ENCODE measurements around the gene PARP15.

PARP15 gene

DNA sequence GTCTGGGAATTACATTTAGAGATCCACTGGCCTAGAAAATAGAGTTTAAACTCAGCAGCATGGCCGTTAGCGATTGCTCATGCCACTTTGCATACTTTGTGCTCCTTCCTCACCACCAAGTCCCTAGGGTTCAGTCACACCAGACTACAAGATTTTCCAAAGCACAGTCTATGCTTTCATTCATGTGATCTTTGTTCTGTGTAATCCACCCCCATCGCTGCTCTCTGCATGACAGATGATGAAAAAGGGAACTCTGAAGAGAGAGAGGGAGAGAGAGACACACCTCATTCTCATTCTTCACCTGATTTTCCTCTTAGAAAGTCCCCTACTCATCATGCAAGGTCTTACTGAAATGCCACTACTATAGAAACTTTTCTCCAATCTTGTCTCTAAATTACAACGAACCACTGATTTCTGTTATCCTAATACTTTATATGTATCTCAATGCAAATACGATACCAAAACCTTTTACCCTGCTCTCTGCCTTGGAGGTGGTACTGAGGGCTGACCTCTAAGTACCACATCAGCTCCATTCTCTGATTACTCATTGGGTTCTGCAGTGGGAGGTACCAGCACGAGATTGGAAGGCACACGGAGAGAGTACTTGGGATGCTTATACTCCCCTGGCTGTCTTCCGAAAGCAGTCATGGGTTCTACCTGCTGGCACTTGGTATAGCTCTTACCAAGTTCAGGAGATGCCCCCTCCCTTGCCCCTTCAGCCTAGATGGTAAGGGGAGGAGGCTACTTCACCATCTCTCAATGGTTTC lies 1.1 kb upstream of the PARP15 start:
- no peak for DNase-seq

- no peak for DNase-seq
These were observed 755 bp downstream of the PARP15 start for GRCh38 chr3:122578069-122578740.

DNA sequence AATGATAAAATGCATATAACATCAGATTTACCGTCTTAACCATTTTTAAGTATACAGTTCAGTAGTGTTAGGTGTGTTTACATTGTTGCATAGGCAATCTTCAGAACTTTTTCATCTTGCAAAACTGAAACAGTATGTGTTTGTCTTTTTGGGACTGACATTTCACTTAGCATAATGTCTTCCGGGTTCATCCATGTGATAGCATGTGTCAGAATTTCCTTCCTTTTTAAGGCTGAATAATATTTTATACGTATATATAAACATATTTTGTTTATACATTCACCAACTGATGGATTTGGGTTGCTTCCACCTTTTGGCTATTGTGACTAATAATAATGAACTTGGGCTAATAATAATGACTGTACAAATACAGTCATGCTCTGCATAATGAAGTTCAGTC lies 3.0 kb downstream of the PARP15 start:
- DNase-seq, result no peak

- no peak for DNase-seq
These were observed 4.2 kb downstream of the PARP15 start for GRCh38 chr3:122581622-122582021.

DNA sequence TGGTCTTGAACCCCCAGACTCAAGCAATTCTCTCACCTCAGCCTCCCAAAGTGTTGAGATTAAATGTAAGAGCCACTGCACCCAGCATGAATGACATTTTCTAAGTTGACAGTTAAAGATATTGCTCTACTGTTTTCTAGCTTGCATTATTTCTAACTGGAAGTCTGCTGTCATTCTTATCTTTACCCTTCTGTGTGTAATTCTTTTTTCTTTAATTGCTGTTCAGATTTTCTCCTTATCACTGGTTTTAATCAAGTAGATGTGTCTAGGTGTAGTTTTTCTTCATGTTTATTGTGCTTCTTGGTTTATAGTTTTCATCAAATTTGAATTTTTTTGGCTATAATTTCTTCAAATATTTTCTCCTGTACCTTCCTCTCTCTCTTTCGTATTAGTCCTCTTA lies 4.9 kb downstream of the PARP15 start:
- no peak for DNase-seq

GRCh38 chr3:122586098-122586497 lies 8.6 kb downstream of the PARP15 start:
- DNase-seq, result no peak

DNA sequence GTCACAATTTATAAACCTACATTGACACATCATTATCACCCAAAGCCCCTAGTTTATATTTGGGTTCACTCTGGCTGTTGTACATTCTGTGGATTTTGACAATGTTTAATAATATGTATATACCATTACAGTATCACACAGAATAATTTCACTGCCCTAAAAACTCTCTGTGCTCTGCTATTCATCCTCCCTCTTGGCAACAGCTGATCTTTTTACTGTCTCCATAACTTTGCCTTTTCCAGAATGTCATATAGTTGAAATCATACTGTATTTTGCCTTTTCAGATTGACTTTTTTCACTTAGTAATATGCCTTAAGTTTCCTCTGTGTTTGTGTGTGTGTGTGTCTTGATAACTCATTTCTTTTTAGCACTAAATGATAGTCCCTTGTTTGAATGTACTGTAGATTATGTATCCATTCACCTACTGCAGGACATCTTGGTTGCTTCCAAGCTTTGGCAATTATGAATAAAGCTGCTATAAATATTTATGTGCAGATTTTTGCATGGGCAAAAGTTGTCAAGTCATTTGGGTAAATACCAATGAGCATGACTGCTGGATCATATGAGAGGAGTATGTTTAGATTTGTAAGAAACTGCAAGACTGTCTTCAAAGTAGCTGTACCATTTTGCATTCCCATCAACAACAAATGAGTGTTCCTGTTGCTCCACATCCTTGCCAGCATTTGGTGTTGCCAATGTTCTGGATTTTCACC lies 9.5 kb downstream of the PARP15 start:
- no peak for DNase-seq

- DNase-seq, result no peak
These were observed 10.1 kb downstream of the PARP15 start for GRCh38 chr3:122587572-122587971.

GRCh38 chr3:122589297-122589696 lies 11.8 kb downstream of the PARP15 start:
- no peak for DNase-seq

DNA sequence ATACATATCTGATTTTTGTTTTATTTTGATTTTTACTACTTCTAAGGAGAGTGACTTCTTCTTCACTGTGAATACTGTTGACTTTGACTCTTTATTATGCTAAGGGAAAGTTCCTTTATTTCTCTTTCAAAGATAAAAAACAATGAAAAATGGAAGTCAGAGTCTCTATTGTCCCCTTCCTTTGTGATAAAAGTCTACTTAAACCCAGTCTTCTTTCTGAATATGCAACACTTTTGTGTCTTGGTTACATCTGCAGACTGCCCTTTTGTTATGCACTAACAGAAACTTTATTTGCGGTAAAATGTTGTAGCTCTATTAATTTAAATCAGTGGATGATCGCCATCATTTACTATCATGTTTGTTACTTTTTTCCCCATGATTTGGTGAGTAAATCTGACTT lies 13.2 kb downstream of the PARP15 start:
- DNase-seq, result no peak

GRCh38 chr3:122594025-122594424 lies 16.6 kb downstream of the PARP15 start:
- no peak for DNase-seq

DNA sequence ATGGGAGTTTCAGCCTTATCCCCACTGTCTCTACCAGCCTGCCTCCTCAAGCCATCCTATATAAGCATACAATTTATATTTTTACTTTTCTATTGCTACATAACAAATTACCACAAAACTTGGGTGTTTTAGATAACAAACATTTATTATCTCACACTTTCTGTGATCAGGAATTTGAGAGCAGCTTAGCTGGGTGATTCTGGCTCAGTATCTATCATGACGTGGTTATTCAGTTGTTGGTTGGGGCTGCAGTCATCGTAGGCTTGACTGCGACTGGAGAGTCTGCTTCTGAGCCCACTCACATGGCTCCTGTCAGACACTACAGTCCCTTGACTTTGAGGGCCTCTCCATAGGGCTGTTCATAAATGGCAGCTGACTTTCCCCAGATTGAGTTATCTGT lies 20.7 kb downstream of the PARP15 start:
- DNase-seq, result no peak

GRCh38 chr3:122598556-122598955 lies 21.1 kb downstream of the PARP15 start:
- DNase-seq, result no peak

DNA sequence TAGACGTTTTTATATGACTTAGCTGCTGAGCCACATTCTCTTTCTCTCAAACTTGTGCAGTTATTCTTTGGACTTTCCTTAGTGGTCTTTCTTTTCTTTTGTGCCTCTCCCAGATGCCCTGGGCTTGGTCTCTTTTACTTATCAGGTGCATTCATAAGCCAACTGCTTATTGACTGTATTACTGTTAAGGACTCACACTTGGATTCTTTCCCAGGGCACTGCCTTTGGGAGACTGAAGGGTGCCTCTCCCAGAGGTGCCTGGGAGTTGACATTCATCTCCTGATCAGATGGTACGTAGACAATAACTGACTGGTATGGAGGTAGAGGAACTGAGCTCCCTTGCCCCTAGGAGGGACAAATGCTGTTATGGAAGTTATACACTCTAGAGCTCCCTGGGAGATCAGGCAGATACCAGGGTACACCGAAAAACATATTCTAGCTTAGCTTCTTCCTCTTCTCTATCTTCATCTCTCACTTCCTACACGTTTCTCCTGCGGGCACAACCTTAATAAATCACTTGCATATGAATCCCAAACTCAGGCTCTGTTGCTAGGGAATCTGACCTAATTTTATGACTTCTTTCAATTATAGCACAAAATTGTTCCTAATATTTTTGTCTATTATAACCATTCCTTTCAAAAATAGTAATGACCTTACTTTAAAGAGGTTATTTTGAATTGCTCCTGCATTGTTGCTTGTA lies 24.7 kb downstream of the PARP15 start:
- no peak for DNase-seq

GRCh38 chr3:122603056-122603455 lies 25.6 kb downstream of the PARP15 start:
- no peak for DNase-seq

DNA sequence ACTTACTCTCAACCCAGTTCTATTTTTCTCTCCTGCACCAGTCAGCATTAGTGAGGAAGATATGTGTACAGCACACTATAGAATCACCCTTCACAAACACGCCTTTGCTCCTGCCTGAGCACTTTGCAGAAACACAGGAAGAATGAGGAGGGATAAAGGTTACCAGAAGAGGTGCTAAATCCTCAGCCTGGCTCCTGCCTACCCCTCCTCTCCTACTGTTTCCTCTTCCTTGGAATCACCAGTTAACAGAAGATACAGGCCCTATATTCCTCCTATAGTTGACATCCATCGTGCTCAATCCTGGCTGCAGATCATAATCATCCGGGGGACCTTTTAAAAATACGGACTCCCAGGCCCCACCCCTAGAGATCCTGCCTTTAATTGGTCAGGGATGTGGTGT lies 28.9 kb downstream of the PARP15 start:
- no peak for DNase-seq

DNA sequence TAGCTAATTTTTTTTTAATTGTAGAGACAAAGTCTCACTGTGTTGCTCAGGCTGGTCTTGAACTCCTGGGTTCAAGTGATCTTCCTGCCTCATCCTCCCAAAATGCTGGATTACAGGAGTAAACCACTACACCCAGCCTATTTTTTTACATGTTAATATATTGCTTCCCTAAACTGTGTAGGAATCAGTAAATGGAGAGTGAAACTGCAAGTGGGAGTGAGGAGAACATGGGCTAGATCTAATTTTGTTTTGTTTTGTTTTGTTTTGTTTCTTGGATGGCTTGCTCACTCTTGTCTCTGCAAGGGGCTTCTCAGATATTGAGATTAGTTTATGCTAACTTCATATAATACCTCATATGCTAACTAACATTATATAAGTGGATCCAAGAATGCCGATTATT lies 31.5 kb downstream of the PARP15 start:
- no peak for DNase-seq

DNA sequence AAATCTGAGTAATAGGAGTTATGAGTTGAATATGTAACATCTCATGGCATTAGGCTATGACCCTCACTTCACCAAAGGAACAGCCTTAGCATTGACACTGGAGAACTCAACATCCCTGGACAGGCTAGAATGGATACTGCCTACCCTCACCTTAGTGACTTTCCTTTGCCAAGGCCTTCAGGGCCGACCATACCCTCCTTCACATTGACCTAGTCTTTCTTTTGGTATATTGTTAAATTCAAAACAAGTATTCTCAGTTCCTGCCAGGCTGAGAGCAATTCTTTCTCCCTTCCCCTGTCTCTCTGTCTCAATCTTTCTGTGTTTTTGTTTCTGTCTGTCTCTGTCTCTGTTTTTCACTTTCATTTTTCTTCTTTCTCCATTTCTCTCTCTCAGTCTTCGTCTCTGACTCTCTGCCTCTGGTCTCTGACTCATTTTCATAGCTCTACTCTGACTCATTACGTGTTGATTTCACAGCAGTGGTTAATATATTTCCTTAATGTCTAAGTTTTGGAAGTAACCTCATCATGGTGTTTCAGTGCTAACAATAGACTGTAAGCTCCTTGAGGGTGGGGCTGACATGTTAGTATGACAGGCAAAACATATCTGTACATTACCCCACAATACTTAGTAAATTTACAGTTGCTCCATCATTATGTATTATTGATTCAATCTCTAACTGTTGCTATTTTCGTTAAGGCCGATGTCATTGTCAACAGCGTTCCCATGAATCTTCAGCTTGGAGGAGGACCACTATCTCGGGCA lies 32.5 kb downstream of the PARP15 start:
- DNase-seq, result no peak

DNA sequence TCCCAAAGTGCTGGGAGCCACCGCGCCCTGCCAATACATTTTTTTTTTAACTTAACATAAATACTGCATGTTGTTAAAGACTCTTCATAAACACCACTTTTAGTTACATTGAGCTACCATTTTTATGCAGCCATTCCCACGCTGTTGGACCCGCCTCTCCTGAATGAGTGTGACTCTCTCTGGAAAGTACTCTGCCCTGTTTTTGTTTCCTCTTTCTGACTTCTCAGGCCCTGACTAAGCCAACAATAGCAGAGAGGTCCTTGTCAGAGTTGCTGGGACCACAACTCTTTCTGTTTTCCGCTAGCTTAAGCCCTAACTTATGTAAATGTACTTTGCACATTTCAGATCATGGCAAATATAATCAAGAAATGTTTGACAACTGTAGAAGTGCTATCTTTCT lies 35.2 kb downstream of the PARP15 start:
- DNase-seq, result no peak

- DNase-seq, result no peak
These were observed 37.9 kb downstream of the PARP15 start for GRCh38 chr3:122615303-122615702.

- no peak for DNase-seq
These were observed 41.2 kb downstream of the PARP15 start for GRCh38 chr3:122618614-122619013.

DNA sequence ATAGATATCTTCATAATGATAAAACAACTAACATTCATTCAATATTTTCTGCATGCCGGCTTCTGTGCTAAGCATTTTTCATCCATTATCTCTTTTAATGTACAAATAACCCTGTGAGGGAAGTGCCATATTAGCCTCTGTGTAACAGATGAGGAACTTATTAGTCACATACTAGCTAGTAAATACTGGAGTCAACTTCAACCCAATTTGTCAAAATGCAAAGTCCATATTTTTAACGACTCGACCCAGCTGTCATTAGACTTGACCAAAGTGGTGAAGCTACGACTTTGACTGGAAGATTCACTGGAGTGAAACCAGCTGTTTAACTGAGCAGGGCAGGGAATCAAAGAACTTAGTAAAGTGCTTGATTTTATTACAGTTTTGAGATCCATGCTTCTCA lies 41.6 kb downstream of the PARP15 start:
- no peak for DNase-seq

DNA sequence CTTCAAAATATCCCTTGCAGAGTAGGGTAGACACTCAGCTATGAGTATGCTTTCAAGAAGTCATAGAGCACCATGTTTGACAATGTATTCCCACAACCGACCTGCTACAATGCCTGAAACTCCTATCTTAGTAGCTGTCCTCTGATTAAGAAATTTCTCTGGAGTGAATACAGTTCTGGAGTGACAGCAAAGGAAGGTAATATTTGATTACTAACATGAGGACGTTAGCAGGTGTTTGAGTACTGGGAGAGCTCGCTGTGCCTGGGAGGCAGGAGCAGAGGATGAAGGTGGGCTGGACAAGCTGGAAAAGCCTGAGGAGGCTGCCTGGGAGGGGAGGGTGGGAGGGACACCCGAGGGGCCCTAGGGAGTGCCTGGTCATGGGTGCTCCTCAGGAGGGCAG lies 42.9 kb downstream of the PARP15 start:
- DNase-seq, result no peak

Measured in NCI-H69 (cell line).